Muscle of leg (tissue), 11 donors: ENCODE data around the gene MEOX1. TPM values are rescaled to one million over a fixed set of nuclear protein-coding genes. Genes with fewer than 3 reads are reported as not detected.
"Not testable (repeated sequence)": the region's sequence is repeated elsewhere in the genome, so short reads cannot be mapped to it uniquely, and the experiment has no call there.

Experiments used
- DNase-seq: peaks from one replicate; pipeline ENCODE4 v3.0.0; 2013
- H3K27ac ChIP-seq: one replicate; pipeline ENCODE4 v1.5.1; 2013; ENCODE audit warnings: mild to moderate bottlenecking, low read length, control low read depth
- H3K27me3 ChIP-seq: one replicate; pipeline ENCODE4 v1.6.1; 2013; ENCODE audit warnings: low read length; ENCODE audit not compliant: control insufficient read depth, insufficient read depth
- H3K36me3 ChIP-seq: one replicate; pipeline ENCODE4 v1.6.1; 2013; ENCODE audit warnings: low read length; ENCODE audit not compliant: control insufficient read depth, insufficient read depth
- H3K4me1 ChIP-seq: one replicate; pipeline ENCODE4 v1.6.1; 2013; ENCODE audit warnings: low read length; ENCODE audit not compliant: control insufficient read depth, insufficient read depth
- H3K4me3 ChIP-seq: one replicate; pipeline ENCODE4 v1.5.1; 2013; ENCODE audit warnings: low read length, control low read depth
- H3K9me3 ChIP-seq: replicated peaks from 2 replicates; pipeline ENCODE4 v1.6.1; 2013; ENCODE audit warnings: low read depth, low read length; ENCODE audit not compliant: control insufficient read depth
- WGBS: methylation state at CpG from one replicate; pipeline ENCODE4 v1.1.5; 2013; ENCODE audit warnings: missing lambda C conversion rate; ENCODE audit not compliant: insufficient coverage; 5-methylcytosine and 5-hydroxymethylcytosine counted together
- polyA plus RNA-seq, 8 donors: library from polyadenylated mRNA; unstranded; fragments of 120-200 nt; gene quantifications; one replicate each; pipeline versions ENCODE4 v1.2.1 to v1.2.3, GENCODE V29; 2013; ENCODE audit warnings: inconsistent platforms in 1 of 8, low replicate concordance in 1 of 8; ENCODE audit not compliant: insufficient read length in 8 of 8, insufficient read depth in 1 of 8
- total RNA-seq: library from RNA; stranded (reverse); fragments of 120-200 nt; gene quantifications from one replicate; pipeline ENCODE4 v1.2.4, GENCODE V29; 2013

MEOX1 gene
- total and polyA plus RNA-seq, 9 donors, result 6.9 to 23.2 (median 13.7) TPM

DNA sequence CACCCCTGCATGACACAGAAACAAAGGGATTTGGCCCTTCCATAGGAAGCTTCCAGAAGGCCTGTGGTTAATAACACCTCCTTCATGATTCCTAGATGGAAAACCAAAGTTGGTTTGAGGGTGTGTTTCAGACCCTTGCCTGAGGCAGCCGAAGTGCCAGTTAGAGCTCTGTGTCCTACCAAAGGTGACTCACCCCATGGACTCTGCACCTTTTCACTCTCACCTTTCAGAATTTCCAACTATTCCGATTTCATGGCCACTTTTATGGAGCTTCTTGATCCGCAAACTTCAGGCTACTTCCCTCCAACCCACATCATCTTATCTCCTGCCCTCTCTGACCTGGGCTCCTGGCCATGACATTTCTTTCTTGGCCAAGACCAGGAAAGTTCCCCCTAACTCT, 49.2 kb downstream of the MEOX1 start:
- Histone ChIP-seq H3K4me3 (no peak overlapping the region), H3K36me3 (no peaks in the 10 kb centered on the region), H3K27ac (no peak overlapping the region), H3K27me3 (peaks cover 2% of the 10 kb centered on the region), H3K4me1 (peaks cover 15% of the 10 kb centered on the region), H3K9me3 (no peaks in the 10 kb centered on the region)
- WGBS, result 94% methylated on average over 3 of the region's 3 CpGs
- no peak for DNase-seq

DNA sequence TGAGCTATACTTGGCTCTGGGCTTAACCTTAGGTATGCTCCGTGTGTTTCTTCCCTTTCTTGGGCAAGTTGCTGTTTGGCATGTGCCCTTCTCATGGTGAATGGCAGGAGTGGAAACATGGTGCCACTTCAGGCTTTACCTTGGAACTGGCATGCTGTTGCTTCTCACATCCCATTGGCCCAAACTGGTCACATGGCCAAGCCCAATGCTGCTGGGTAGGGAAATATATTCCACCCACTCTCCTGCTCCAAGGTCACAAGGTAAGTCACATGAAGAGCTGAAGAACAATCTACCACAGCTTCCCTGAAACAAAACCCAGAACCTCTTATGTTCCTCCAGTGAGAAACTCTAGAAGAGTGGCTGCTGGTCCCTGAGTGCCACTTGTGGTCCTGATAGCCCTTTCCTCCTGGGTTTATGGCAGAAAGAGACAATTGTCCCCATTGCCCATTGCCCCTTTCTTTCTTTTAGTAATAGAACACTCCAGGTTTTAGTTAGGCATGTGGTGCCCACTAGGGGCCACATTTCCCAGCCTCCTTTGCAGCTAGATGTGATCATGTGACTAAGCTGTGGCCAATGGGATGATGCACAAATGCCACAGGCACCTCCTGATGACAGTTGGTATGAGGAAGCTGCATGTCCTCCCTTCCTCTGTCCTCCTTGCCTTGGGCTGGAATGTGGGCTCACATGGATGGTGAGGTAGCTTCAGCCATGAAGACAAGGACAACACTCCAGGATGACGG, 50.3 kb downstream of the MEOX1 start:
- no peak for DNase-seq
- H3K36me3 ChIP-seq, result no peaks in the 10 kb centered on the region
- no peak overlapping the region for H3K4me3 ChIP-seq
- H3K4me1 ChIP-seq, result peaks cover 13% of the 10 kb centered on the region
- peaks cover 2% of the 10 kb centered on the region for H3K27me3 ChIP-seq
- H3K9me3 ChIP-seq, result no peaks in the 10 kb centered on the region
- 100% methylated on average over 1 of the region's 2 CpGs for WGBS
- no peak overlapping the region for H3K27ac ChIP-seq

DNA sequence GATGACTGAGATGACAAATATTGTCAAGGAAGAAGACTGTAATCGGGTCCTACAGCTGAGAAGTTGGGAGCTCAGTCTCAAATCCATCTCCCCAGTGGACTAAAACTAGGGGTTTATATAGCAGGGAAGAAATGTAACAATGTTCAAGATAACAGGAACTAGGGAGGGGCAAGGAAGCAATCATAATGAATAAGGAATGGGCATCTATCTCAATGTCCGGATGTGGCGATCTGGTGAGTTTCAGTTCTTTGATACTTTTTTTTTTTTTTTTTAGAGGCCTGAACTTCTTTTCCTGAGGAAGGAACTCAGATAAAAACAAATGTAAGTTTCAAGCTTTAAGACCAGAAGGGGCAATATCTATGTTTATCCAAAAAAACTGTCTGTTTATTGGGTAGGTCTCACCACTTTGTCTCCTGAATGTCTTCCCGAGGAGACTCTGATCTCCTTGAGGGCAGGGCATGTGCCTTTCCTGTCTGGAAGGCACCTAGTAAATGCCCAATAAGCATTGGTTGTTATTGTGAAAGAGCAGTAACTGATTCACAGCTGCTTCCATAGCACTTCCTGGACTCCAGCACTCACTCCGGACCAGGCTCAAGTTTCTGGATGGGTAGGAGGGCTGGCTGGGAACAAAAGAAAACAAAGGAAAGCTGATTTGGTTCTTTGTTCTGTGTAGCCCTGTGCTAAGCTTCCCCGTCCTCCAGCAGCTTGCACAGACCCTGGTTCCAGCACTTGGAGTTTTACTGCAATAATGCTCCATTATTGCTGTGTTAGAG, 51.9 kb downstream of the MEOX1 start:
- H3K9me3 ChIP-seq, result no peaks in the 10 kb centered on the region
- H3K4me3 ChIP-seq, result no peak overlapping the region
- 67% methylated on average over 2 of the region's 6 CpGs for WGBS
- no peak for DNase-seq
- H3K27ac ChIP-seq, result no peak overlapping the region
- H3K27me3 ChIP-seq, result peaks cover 2% of the 10 kb centered on the region
- peaks cover 5% of the 10 kb centered on the region for H3K4me1 ChIP-seq
- no peaks in the 10 kb centered on the region for H3K36me3 ChIP-seq

DNA sequence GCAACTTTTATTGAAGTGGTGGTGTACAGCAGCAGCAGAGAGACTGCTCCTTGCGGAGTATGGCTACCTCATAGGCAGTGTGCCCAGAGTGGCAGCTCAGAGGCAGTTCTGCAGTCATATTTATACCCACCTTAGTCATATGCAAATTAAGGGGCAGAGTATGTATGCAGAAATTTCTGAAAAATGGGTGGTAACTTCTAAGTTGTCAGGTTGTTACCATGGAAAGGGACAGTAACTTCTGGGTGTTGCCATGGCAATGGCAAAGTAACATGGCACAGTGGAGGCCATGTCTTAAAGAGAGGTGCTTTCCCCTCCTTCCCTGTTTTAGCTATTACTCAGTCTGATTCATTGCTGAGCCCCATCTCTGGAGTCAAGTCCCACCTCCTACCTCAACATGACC, 53.4 kb downstream of the MEOX1 start:
- Histone ChIP-seq H3K36me3 (no peaks in the 10 kb centered on the region), H3K9me3 (no peaks in the 10 kb centered on the region), H3K27me3 (peaks cover 2% of the 10 kb centered on the region), H3K27ac (no peak overlapping the region), H3K4me3 (no peak overlapping the region), H3K4me1 (no peaks in the 10 kb centered on the region)
- no peak for DNase-seq
- WGBS, result no CpG with 5 or more reads among the region's 1 CpG

DNA sequence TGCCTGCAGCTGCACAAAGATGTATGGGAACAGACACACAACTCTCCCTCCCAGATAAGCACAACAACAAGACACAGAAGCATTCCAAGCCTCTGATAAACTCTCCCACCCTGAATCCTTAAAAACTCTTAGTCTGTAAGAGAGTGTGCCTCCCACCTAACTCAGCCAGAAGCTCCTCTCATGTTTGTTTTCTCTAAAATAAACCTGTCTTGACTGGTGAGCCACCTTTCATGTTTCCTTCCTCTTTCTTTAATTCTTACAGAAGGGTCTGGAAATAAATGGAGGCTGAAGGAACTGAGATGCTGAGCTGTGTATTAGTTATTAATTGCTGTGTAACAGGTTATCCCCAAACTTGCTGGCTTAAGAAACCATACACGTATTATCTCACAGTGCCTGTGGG, 57.2 kb downstream of the MEOX1 start:
- DNase-seq, result no peak
- no peaks in the 10 kb centered on the region for H3K27me3 ChIP-seq
- no peaks in the 10 kb centered on the region for H3K36me3 ChIP-seq
- peaks cover 18% of the 10 kb centered on the region for H3K4me1 ChIP-seq
- no peaks in the 10 kb centered on the region for H3K9me3 ChIP-seq
- no CpG with 5 or more reads among the region's 1 CpG for WGBS
- no peak overlapping the region for H3K27ac ChIP-seq
- H3K4me3 ChIP-seq, result no peak overlapping the region

DNA sequence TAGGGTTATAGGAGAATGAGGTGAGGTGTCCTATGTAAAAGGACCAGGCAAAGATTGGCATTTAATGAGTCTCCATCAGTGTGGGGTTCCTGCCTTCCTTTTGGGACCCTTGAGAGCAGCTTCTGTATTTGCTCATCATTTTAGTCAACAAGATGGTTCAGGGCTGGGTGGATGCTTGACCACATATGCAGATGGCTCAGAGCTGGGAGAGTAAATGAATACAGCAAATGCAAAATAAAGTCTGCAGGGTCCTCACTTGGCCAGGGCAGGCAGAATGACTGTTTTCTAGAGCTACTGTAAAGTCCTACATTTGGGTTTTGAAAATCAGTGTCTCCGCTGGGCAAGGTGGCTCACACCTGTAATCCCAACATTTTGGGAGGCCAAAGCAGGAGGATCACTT, 58.4 kb downstream of the MEOX1 start:
- no peak overlapping the region for H3K4me3 ChIP-seq
- H3K4me1 ChIP-seq, result peaks cover 30% of the 10 kb centered on the region
- no peaks in the 10 kb centered on the region for H3K36me3 ChIP-seq
- WGBS, result 100% methylated on average over 1 of the region's 1 CpG
- no peak for DNase-seq
- H3K27ac ChIP-seq, result no peak overlapping the region
- H3K9me3 ChIP-seq, result no peaks in the 10 kb centered on the region
- no peaks in the 10 kb centered on the region for H3K27me3 ChIP-seq

DNA sequence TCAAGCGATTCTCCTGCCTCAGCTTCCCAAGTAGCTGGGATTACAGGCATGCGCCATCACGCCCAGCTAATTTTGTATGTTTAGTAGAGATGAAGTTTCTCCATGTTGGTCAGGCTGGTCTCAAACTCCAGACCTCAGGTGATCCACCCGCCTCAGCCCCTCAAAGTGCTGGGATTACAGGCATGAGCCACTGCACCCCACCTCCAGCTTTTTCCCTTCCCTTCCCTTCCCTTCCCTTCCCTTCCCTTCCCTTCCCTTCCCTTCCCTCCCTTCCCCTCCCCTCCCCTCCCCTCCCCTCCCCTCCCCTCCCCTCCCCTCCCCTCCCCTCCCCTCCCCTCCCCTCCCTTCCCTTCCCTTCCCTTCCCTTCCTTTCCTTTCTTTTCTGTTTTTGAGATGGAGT, 59.2 kb downstream of the MEOX1 start:
- not testable (repeated sequence) for DNase-seq, H3K27ac ChIP-seq, H3K4me3 ChIP-seq, H3K9me3 ChIP-seq, H3K36me3 ChIP-seq, H3K27me3 ChIP-seq
- H3K4me1 ChIP-seq, result peaks cover 37% of the 10 kb centered on the region
- no CpG with 5 or more reads among the region's 4 CpGs for WGBS

DNA sequence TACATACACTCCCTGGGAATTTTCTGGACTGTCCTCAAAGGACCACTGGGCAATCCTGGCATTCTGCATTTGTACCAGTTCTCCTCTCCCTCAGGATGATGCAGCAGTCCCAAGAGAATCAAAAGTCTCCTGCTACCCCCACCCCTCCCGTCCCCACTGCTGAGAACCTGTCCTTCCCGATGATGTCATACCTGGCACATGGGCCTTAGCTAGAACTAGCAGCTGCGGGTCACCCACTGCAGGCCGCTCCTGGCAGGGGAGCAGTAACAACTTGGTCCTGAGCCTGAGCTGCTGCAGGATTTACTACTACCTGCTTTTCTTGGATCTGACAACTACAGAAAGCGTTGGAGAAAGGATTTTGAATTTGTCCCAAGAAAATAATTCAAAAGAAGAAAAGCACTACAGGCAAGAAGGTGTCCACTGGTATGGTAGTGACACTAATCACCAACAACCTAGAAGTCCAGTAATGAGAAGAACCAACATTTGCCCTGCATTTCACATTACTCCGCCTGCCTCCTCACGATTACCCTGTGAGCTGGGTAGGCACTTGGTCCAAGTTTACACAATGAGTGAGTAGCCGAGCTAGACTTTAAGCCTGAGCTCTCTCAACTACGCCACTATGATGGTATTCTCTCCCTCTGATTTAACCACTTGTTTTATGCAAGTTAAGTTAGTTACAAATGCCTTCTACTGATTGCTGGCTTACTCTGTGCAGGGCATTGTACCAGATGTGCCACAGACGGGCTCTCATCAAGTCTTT, 60.3 kb downstream of the MEOX1 start:
- no peak overlapping the region for H3K4me3 ChIP-seq
- no peaks in the 10 kb centered on the region for H3K27me3 ChIP-seq
- DNase-seq, result peak; percentile 89
- peaks cover 42% of the 10 kb centered on the region for H3K4me1 ChIP-seq
- no peaks in the 10 kb centered on the region for H3K9me3 ChIP-seq
- WGBS, result 8% methylated on average over 6 of the region's 10 CpGs
- no peaks in the 10 kb centered on the region for H3K36me3 ChIP-seq
- peak overlapping the region; percentile 63 for H3K27ac ChIP-seq

DNA sequence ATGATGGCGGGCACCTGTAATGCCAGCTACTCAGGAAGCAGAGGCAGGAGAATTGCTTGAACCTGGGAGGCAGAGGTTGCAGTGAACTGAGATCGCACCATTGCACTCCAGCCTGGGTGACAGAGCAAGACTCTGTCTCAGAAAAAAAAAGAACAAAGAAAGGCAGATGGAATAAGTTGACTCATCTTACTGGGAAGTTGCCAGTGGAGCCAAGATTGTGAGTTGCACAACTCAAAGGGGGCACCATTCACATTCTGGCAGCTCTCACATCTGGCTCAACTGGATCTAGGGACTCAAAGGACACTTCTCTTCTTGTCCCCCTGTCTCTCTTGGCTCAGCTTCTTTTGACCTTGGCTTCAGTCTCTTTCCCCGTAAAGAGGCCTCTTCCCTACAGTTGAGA, 61.9 kb downstream of the MEOX1 start:
- Histone ChIP-seq H3K4me1 (peaks cover 42% of the 10 kb centered on the region), H3K27me3 (no peaks in the 10 kb centered on the region), H3K4me3 (no peak overlapping the region), H3K9me3 (no peaks in the 10 kb centered on the region), H3K27ac (no peak overlapping the region), H3K36me3 (no peaks in the 10 kb centered on the region)
- peak; percentile 65 for DNase-seq
- WGBS, result 100% methylated on average over 1 of the region's 3 CpGs

DNA sequence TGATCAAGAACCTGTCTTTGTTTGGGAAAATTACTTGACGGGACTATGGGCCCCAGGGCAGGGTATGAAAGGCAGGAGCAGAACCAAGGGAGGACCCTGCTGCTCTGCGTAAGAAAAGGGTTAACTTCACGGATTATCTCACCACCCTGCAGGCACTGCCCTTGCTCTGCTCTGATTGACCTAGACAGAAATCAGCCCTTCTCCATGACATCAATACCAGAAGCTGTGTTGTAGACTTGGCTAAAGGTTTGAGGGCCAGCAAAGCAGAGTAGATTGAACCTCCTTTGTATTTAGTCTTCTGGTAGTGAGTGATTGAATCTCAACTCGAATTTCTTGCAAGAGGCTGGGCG, 62.7 kb downstream of the MEOX1 start:
- H3K4me3 ChIP-seq, result no peak overlapping the region
- no peak for DNase-seq
- WGBS, result 63% methylated on average over 3 of the region's 5 CpGs
- H3K27ac ChIP-seq, result peak overlapping the region; percentile 25
- no peaks in the 10 kb centered on the region for H3K36me3 ChIP-seq
- H3K9me3 ChIP-seq, result no peaks in the 10 kb centered on the region
- peaks cover 42% of the 10 kb centered on the region for H3K4me1 ChIP-seq
- H3K27me3 ChIP-seq, result no peaks in the 10 kb centered on the region
